RPMI8226 (cell line): Measurements from ENCODE around the gene STRBP.
A peak's percentile ranks its signal among the peaks of the same experiment; 100 is the strongest.
"Not testable (repeated sequence)": the region's sequence is repeated elsewhere in the genome, so short reads cannot be mapped to it uniquely, and the experiment has no call there.

Experiments used
- DNase-seq: peaks from one replicate; pipeline ENCODE4 v3.0.0-alpha.2; 2015

STRBP gene

DNA sequence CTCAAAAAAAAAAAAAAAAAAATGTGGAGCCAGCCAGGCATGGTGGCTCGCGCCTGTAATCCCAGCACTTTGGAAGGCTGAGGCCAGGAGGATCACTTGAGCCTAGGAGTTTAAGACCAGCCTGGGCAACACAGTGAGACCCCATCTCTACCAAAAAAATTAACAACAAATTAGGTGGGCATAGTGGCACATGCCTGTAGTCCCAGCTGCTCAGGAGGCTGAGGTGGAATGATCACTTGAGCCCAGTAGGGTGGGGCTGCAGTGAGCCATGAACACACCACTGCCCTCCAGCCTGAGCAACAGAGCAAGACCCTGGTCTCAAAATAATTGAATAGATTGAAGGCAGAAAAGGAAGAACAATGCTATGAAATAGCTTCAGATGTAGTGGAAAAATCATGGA is 82.4 kb downstream of the STRBP start:
- DNase-seq: not testable (repeated sequence)

DNA sequence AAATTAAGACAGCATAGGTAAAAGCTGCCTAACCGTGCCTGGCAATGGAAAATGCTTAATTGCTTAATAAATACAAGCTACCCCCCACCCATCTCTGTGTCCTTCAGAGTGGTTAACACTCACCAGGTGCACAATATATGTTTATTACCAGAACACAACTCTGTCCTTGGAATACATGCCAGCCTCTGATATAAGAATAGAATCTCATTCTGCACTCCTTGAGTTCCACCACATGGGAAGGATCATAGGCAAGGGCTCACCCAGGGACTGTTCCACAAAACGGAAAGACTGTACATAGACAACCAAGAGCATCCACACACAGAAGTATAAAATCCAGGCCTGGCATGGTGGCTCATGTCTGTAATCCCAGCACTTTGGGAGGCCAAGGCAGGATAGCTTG is 91.4 kb downstream of the STRBP start:
- no peak for DNase-seq

DNA sequence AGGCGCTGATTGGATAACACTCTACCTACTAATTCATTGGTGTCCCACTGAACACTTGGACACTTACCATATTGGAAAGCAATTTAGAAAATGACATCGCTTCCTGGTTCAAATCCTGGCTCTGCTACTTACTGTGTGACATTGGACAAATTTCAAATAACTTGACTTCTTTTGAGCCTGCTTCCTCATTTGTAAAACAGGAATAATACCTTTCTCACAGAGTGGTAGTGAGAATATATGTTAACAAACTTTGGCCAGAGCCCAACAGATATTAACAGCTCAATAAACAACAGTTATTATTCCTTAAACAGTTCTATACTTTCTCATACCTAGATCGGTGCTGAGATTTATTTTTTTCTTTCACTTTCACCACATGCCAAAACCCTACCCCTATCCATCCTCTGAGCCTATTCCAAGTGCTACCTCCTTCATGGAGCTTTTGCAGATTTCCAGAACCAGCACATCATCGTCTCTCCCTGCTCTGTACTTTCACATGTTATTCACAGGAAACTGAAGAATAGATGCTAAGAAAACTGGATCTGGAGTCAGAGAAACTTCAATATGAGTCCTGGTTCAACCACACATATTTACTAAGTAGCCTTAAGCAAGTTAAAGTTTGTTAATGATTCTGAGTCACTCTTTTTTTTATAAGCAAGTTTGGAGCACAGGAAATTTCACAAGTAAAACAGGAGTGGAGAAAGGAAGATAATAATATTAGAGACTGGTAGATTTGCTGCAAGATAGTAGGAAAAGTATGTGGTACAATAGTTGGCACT is 92.3 kb downstream of the STRBP start:
- DNase-seq: peak; percentile 50

DNA sequence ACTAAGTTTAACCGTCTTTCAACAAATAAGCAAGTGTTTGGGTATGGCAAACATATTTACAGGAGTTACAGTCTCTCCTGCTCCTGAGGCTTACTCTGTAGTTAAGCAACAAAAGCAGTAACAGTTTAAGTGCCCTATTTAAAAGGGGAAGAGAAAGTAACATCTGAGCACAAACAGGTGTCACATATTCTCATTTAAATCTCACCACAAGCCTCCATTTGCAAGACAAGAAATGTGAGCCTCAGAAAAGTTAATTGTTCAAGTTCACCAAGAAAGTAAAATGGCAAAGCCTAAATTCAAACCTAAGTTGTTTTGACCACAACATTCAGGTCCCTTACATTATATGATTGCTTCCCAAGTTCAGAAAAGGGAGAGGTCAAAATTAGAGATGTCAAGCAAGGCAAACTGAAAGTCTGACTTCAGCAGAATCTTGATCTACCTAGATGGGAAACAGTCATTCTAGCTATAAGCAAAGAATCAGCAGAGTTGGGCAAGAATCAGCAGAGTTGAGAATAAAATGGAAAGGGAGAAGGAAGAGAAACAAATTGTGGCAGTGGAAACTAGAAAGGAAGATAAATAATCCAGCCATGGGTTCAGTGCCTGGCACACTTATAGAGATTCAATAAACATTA is 93.4 kb downstream of the STRBP start:
- peak; percentile 83 for DNase-seq

DNA sequence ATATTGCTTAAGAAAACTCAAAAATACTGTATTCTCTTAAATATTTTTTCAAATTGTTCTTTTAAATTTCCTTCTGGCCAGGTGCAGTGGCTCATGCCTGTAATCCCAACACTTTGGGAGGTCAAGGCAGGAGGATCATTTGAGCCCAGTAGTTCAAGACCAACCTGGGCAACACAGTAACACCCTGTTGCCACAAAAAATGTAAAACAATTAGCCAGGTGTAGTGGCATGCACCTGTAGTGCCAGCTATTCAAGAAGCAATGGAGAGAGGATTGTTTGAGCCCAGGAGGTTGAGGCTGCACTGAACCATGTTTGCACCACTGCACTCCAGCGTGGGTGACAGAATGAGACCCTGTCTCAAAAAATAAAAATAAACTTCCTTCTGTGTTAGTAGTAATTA is 94.3 kb downstream of the STRBP start:
- peak; percentile 54 for DNase-seq

DNA sequence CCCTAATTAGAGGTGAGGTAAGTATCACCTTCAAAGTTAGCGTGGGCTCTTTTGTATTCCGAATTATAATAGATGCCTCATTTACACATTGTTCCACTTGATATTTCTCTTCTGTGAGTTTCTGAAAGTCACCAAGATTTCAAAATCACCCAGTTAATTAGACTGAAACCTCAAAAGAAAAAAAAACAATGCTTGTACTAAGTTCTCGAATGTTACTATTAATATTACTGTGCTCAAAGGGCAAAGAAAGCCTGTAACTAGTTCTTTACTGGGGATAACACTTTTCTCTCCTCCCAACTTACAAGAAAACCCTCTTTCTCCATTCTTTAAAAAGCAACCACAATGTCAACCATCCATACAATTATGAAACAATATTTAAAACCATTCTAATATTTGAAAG is 98.5 kb downstream of the STRBP start:
- DNase-seq: no peak

DNA sequence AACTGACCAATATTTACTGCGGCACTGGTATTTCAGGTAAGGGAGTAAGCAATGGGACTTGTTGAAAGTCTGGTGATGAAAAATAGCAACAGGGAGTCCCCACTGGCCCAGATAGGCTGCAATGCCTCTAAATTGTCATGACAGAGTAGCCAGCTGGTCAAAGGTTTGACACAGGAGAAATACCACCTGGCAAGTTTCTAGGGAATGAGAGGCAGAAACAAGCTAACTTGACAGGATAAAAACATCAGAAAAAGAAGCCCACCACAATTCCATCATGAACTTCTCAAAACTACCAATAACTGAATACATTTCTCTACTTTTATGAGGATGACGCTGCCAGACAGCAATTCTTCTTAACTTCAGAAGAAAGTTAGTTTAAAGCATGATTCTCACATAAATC is 99.8 kb downstream of the STRBP start:
- no peak for DNase-seq

DNA sequence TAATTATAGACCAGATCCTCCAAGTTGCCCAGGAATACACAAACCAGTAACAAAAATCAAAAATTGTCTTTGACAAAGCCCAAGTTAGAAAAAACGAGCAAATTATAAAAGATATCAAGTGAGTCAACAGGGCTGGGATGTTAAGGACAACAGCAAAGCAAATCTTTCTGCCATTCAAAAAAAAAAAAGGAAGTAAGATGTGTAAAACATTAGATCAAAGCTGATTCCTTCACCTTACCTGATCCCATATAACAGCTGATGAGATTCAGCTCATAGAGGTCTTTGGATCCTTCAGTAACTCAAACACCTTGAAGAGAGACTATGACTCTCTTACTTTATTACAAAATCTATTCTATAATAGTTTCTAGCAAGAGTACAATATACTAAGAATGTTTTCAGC is 100.9 kb downstream of the STRBP start:
- DNase-seq: no peak

DNA sequence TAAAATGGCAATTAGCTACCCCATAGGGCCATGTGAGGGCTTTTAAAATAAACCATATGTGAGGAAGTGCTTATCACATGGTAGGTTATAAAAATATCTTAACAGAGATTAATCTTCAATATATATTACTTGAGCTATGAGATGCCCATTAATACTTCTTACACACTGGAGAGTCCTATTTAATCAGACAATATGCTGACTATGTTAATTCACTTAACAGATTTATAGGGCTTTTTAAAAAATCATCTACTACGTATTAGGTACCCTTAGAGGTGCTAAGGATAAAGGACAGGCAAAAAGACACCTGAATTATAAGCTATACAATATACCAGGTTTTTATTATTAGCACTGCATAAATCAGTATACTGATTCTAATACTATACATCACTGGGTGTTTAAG is 102.6 kb downstream of the STRBP start:
- no peak for DNase-seq

DNA sequence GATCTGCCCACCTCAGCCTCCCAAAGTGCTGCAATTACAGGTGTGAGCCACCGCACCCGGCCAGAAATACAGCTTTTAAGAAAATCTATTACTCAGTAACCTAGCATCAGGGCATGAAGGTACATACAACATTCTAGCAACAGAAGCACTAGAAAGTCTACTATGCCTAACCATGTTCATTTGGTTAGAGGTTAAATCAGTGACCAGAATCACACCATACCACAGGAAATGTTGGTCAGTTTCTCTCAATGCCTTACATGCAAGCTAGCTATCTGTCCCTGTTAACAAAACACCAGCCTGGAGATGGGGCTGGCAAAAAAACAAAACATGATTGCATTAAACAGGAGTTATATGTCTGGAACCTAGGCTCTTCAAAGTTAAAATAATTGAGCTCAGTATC is 104.1 kb downstream of the STRBP start:
- no peak for DNase-seq

DNA sequence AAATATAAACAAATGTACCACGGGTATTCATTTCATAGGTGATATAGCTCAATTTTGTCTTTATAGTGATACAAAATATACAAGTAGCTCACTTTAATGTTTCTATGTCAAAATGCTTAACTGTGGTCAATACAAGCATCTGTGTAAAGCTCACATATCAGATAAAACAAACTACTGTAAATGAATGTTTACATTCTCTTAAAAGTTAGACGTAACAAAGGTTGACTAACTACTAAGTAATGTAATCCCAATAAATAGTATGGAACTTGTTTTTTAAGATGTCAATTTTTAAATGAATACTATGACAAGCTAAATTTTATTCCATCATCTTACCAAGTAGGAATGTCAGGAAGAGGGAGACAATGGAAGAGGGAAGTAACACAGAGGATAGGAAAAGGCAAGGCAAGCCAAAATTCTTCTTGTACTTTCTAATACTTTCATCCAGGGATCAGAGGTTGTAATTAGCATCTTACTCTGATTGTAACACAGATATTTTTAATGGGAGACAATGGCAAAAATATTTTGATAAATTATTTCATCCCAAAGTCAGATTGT is 105.5 kb downstream of the STRBP start:
- no peak for DNase-seq

DNA sequence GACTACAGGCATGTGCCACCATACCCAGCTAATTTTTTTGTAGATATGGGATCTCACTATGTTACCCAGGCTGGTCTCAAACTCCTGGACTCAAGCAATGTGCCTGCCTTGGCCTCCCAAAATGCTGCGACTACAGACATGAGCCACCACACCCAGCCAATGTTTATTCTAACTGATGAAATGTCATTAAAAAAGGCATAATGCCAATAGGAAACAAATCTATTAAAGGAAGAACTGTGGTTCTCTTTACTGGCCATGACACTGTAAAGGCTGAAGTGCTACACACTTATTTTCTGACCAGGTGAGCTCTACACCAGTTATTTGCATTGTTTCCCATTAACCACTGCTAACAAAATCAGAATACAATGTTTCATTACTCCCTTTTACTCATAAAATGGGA is 106.0 kb downstream of the STRBP start:
- no peak for DNase-seq

DNA sequence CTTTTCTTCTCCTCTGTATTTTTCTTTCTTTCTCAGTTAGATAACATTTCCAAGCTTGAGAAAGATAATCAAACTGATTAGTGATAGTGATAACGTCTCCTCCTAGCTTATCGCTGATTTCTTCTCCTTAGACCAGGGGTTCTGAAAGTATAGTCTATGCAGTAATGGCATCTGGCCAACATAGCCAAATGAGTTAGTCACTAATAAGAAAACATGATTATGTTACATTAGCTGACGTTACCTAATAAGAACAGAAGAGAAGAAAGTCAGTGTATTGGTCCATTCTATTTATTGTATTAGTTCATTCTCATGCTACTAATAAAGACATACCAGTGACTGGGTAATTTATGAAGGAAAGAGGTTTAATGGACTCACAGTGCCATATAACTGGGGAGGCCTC is 111.2 kb downstream of the STRBP start:
- no peak for DNase-seq

DNA sequence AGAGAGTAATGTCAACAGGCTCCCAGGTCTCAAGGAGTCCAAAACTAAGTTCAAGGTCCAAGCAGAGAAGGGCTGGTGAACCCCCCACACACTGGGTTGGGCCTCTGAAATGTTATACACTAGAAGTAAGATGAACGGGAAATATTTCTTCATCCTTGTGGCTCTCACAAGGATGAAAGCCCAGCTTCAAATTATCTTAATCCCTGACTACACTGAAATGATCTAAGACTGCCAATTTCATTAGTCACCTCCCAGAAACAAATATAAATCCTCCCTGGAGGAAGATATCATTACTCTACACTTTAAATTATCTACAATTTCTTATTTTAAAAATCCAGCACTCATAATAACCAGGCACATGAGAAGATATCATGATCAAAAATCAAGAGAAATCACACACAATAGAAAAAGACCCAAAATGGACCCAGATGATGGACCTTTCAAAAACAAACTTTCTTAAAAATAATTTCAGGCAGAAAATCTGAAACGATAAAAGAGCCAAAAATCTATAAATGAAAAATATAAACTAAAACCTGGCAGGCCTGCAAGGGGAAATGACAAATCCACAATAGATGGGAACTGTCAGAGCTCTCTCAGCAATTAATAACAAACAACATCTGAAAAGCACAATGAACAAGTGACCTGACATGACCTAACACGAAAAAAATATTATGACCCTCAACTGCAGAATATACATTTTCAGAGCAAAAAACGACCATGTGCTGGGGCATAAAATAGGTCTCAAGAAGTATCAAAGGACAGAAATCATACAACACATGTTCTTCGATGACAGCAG is 117.5 kb downstream of the STRBP start:
- DNase-seq: no peak

DNA sequence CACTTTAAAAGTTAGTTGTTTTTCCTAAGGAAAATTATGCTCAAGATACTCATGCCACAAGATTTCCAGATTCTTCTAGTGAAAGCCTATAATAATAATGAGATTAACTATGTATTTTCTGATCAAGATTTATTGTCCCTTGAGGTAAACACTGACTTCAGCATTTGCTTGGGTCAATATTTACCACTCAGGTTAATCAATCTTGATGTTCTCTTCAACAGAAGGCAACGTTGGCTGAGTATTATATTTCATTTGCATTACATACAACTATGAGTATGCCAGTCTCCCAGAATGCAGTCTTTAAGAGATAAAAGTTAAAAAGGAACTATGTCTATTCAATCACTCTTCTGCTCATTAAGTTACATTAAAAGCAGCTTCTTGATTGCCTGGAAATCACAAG is 119.3 kb downstream of the STRBP start:
- no peak for DNase-seq

DNA sequence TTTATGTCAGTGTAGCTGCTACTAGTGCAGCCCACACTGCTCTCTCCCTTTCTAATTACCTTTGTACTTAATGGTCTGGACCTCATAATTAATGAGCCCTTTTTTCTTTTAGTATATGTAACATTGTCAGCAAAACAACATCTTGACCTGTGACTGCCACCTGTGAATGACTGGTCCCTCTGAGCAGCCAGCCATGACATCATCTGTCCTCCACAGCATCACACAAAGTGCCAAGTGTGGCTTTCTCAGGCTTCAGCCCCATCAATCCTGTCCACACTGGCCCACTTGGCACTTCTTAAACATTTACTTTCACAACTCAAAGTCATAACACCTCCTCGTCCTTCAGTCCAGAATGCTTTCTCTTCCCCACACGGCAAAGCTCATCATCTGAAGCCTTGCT is 130.2 kb downstream of the STRBP start:
- DNase-seq: peak; percentile 90

DNA sequence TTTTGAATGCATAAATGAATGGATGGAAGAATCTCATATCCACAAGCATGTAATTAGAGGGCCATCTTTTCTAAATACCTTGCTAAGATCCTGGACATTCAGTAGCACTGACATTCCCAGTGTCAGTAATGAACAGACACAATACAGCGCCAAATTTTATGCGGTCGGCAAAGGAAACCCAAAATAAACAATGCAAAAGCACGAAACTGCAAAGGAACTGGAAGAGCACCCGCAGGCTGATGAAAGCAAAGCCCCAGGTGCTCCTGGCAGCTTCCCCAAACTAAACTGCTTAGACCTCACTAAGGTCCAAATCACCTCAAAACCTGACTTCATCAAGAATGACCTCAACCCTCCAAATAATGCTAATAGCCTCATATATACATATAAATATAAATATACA is 133.0 kb downstream of the STRBP start:
- DNase-seq: peak; percentile 93

DNA sequence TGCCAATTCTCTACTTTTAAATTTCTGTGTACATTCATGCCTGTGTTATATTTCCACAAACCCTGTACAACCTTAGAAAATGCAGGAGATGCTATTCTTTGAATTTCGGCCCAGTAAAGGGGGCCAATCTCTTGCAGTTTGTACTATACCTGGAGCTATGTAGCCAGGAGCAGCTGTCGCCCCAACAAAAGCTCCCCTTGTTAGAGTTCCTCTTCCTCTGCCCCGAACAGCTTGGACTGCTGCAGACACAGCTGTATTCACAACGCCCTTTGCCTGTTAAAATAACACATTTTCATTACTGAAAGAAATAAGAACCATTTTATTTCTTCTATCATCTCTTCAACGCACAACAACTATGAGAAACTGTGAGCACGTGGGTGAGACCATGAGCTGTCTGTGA is 135.7 kb downstream of the STRBP start:
- DNase-seq: no peak

DNA sequence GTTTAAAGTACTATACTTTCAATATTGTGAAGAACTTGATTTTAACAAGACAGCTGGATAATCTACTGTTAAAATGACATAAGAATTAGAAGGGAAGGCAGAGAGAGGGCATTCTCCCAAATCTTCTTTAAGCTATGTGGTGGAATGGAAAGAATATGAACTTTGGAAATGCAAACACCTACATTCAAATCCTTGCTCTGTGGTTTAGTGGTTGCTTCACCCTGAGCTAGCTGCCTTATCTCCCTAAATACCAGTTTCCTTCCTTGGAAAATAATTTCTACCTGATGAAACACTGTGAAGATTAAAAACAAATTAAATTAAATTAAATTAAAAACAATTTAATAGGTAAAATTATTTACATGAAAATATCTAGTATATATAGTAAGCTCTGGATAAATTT is 136.4 kb downstream of the STRBP start:
- no peak for DNase-seq

DNA sequence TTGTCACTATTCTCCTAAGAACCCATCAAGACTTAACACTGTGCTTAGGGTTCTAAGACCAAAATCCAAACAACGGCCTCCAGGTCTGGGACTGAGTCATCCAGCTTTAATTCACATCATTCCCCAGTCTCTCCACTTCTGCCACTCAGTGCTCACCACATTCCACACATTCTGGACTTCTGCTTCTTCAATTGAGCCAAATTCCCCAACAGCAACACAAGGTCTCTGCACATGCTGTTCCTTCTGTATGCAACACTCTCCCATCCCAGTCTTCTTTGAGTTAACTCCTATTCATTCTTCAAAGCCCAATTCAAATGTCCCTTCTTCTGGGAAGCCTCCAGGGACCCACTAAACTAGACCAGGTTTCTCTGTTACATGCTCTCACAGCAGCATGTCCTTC is 137.1 kb downstream of the STRBP start:
- DNase-seq: no peak

DNA sequence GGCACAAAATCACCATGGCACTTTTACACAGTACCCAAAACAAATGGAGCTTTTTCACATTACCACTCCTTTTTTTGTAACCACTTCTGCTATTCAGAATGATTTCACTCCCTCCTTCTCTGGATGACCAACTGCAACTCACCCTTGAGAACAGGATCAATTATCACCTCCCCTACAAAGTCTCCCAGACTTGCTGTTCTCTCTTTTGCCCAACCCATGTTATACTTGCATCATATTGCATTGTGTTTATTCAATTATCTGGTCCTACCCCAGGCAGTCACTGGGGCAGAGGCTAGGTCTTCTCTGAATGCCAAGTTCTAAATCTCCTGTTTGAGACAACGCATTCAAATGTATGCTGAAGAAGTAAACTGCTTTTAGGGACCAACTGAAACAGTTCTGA is 139.0 kb downstream of the STRBP start:
- DNase-seq: no peak

DNA sequence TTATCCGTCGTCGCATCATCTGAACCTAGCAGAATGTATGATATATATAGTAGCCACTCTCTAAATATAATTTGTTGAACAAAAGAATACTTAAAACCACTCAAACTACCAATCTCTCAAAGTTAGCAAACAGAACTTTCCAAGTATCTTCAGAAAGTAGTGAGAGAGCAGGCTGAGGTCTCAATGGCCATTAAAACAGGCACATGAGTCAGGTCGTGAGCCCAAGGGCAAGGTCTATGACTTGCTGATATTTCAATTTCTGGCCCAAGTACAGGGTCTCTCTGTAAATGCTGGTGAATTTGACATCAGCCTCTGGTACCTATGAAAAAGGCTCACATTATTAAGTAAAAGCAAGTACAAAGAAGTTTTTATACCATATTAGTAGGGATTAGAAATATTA is 139.8 kb downstream of the STRBP start:
- no peak for DNase-seq

DNA sequence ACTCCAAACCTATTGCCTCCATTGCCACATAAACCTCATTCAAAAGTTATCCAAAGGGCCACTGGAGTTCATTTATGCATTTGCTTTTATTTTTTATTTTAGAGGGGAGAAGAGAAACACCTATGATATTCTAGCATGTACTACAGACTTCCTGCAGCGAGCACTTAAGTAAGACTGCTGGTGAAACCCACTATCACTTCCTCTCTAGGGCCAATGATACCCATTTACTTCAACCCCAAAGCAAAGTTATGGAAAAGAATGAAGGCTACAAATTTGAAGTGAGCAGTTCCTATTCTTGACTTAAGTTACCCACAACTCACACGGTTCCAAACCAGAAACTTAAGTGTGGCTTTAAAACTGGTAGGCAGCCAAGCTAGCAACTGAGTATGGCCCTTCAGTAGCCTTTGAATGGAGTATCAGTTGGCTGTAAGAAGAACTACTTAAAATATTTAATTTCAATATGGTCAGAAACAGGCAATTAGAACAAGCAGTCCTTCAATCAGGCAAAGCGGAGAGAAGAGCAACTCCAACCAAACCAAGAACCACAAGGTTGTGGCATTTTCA is 140.8 kb downstream of the STRBP start:
- no peak for DNase-seq
